C4-2B (cell line): ENCODE data around the gene TDRD1.

Experiments
- CTCF ChIP-seq: fragments of 450-650 bp; conservative IDR thresholded peaks from 2 replicates; pipeline ENCODE4 v1.5.1; 2017; ENCODE audit warnings: mild to moderate bottlenecking
- ZFX ChIP-seq: fragments of 450-650 bp; IDR thresholded peaks from 2 replicates; pipeline ENCODE4 v1.6.1; 2017

- TF ChIP-seq CTCF = no peak
- TF ChIP-seq ZFX = no peak
Observed at GRCh38 chr10:114250716-114251115, 71.6 kb downstream of the TDRD1 start.
